NCI-H128 (cell line): ENCODE measurements around the gene TMEM88.

Source experiments
- DNase-seq: peaks from one replicate; lab custom pipeline; 2025; ENCODE audit not compliant: unreplicated experiment; lab: John Stamatoyannopoulos, UW

The TMEM88 gene

GRCh38 chr17:7884581-7885366, 29.9 kb downstream of the TMEM88 start:
- DNase-seq = no peak

- peak; percentile 55 for DNase-seq
Measured at GRCh38 chr17:7885367-7886226, 30.7 kb downstream of the TMEM88 start.

- no peak for DNase-seq
Measured at GRCh38 chr17:7886227-7887037, 31.6 kb downstream of the TMEM88 start.

- no peak for DNase-seq
Measured at GRCh38 chr17:7887038-7887481, 32.2 kb downstream of the TMEM88 start.

- DNase-seq = peak; percentile 81
Measured at GRCh38 chr17:7887482-7888183, 32.8 kb downstream of the TMEM88 start.

- DNase-seq = no peak
Measured at GRCh38 chr17:7888184-7888920, 33.5 kb downstream of the TMEM88 start, which contains the start of gene CHD3. CHD3 (plus strand) TSS chr17:7888789; CDS start chr17:7889001, 212 bp downstream.

GRCh38 chr17:7889166-7889955, 34.5 kb downstream of the TMEM88 start:
- DNase-seq = peak; percentile 66

GRCh38 chr17:7893187-7893880, 38.5 kb downstream of the TMEM88 start:
- DNase-seq = no peak

GRCh38 chr17:7894226-7894625, 39.4 kb downstream of the TMEM88 start:
- no peak for DNase-seq

GRCh38 chr17:7894866-7895265, 40.0 kb downstream of the TMEM88 start:
- no peak for DNase-seq

GRCh38 chr17:7897090-7897489, 42.2 kb downstream of the TMEM88 start:
- no peak for DNase-seq

- no peak for DNase-seq
Measured at GRCh38 chr17:7897773-7898172, 42.9 kb downstream of the TMEM88 start.

GRCh38 chr17:7903154-7904103, 48.6 kb downstream of the TMEM88 start:
- DNase-seq = no peak
